ENCODE data around the gene ZDHHC5. TPM values are rescaled to one million over a fixed set of nuclear protein-coding genes. Genes with fewer than 3 reads are reported as not detected.

The ZDHHC5 gene
- total RNA-seq (2014; rRNA removed; shearing (Covaris generic); ENCODE audit: low replicate concordance) = 38.6 and 41.2 TPM in 2 replicates

GRCh38 chr11:57667736-57668433, at the start of gene ZDHHC5:
Gene ZDHHC5 (plus strand): TSS chr11:57668114. CDS start chr11:57673091, 4,977 bp downstream.
- Histone ChIP-seq H3K9ac (ENCODE audit: low read length) (peak within 1 kb of the TSS; percentile 98), H2AFZ (ENCODE audit: low read length) (peak within 1 kb of the TSS; percentile 96)

GRCh38 chr11:57618438-57618837, 49.5 kb upstream of the ZDHHC5 start:
- Histone ChIP-seq H3K9me2 (replicated peaks; ENCODE audit: insufficient read depth, low read length) (no peaks in the 10 kb centered on the region), H3K9ac (ENCODE audit: low read length) (no peak overlapping the region), H3K36me3 (ENCODE audit: insufficient read depth, low read length) (no peaks in the 10 kb centered on the region), H3K9me3 (ENCODE audit: low read length) (peaks cover 8% of the 10 kb centered on the region), H2AFZ (ENCODE audit: low read length) (no peak overlapping the region), H3K4me2 (ENCODE audit: low read depth, low read length, poor library complexity, severe bottlenecking) (no peak overlapping the region), H3K4me3 (ENCODE audit: low read length) (no peak overlapping the region), H3K27ac (ENCODE audit: low read length) (no peak overlapping the region), H4K20me1 (ENCODE audit: insufficient read depth, low read depth, low read length) (no peaks in the 10 kb centered on the region), H3K4me1 (ENCODE audit: low read length) (no peaks in the 10 kb centered on the region), H3K79me2 (ENCODE audit: low read length) (no peaks in the 10 kb centered on the region), H3K27me3 (ENCODE audit: low read length) (no peaks in the 10 kb centered on the region)
- DNase-seq = no peak

More at GRCh38 chr11:57667736-57668433, at the start of gene ZDHHC5:
- Histone ChIP-seq H3K36me3 (ENCODE audit: insufficient read depth, low read length) (peaks cover 23% of the 10 kb centered on the region; the same call in 1 of the 2 replicates), H3K9me2 (replicated peaks; ENCODE audit: insufficient read depth, low read length) (no peaks in the 10 kb centered on the region), H3K27ac (ENCODE audit: low read length) (peak within 1 kb of the TSS; percentile 89), H3K27me3 (ENCODE audit: low read length) (no peaks in the 10 kb centered on the region), H4K20me1 (ENCODE audit: insufficient read depth, low read depth, low read length) (peaks cover 23% of the 10 kb centered on the region), H3K4me2 (ENCODE audit: low read depth, low read length, poor library complexity, severe bottlenecking) (peak within 1 kb of the TSS; percentile 99), H3K4me1 (ENCODE audit: low read length) (peaks cover 20% of the 10 kb centered on the region), H3K9me3 (ENCODE audit: low read length) (no peaks in the 10 kb centered on the region), H3K79me2 (ENCODE audit: low read length) (peaks cover 49% of the 10 kb centered on the region), H3K4me3 (ENCODE audit: low read length) (peak within 1 kb of the TSS; percentile 97)
- DNase-seq = peak; percentile 99

GRCh38 chr11:57619331-57619730, 48.6 kb upstream of the ZDHHC5 start:
- Histone ChIP-seq H3K79me2 (ENCODE audit: low read length) (no peaks in the 10 kb centered on the region), H3K4me2 (ENCODE audit: low read depth, low read length, poor library complexity, severe bottlenecking) (no peak overlapping the region), H4K20me1 (ENCODE audit: insufficient read depth, low read depth, low read length) (no peaks in the 10 kb centered on the region), H3K9ac (ENCODE audit: low read length) (no peak overlapping the region), H3K4me1 (ENCODE audit: low read length) (no peaks in the 10 kb centered on the region), H3K9me2 (replicated peaks; ENCODE audit: insufficient read depth, low read length) (no peaks in the 10 kb centered on the region), H2AFZ (ENCODE audit: low read length) (no peak overlapping the region), H3K9me3 (ENCODE audit: low read length) (peaks cover 8% of the 10 kb centered on the region), H3K36me3 (ENCODE audit: insufficient read depth, low read length) (no peaks in the 10 kb centered on the region), H3K4me3 (ENCODE audit: low read length) (no peak overlapping the region), H3K27me3 (ENCODE audit: low read length) (no peaks in the 10 kb centered on the region), H3K27ac (ENCODE audit: low read length) (no peak overlapping the region)
- peak; percentile 49 for DNase-seq

GRCh38 chr11:57620467-57620866, 47.4 kb upstream of the ZDHHC5 start:
- no peak for DNase-seq
- H3K36me3 ChIP-seq (ENCODE audit: insufficient read depth, low read length) = no peaks in the 10 kb centered on the region
- no peak overlapping the region for H2AFZ ChIP-seq (ENCODE audit: low read length)
- H3K79me2 ChIP-seq (ENCODE audit: low read length) = no peaks in the 10 kb centered on the region
- no peak overlapping the region for H3K27ac ChIP-seq (ENCODE audit: low read length)
- H3K9me3 ChIP-seq (ENCODE audit: low read length) = peaks cover 8% of the 10 kb centered on the region
- no peaks in the 10 kb centered on the region for H3K9me2 ChIP-seq (replicated peaks; ENCODE audit: insufficient read depth, low read length)
- H3K9ac ChIP-seq (ENCODE audit: low read length) = no peak overlapping the region
- H3K4me2 ChIP-seq (ENCODE audit: low read depth, low read length, poor library complexity, severe bottlenecking) = no peak overlapping the region
- H3K4me3 ChIP-seq (ENCODE audit: low read length) = no peak overlapping the region
- no peaks in the 10 kb centered on the region for H3K4me1 ChIP-seq (ENCODE audit: low read length)
- no peaks in the 10 kb centered on the region for H3K27me3 ChIP-seq (ENCODE audit: low read length)
- H4K20me1 ChIP-seq (ENCODE audit: insufficient read depth, low read depth, low read length) = no peaks in the 10 kb centered on the region

GRCh38 chr11:57622263-57622662, 45.7 kb upstream of the ZDHHC5 start:
- Histone ChIP-seq H3K4me2 (ENCODE audit: low read depth, low read length, poor library complexity, severe bottlenecking) (no peak overlapping the region), H3K27ac (ENCODE audit: low read length) (no peak overlapping the region), H3K4me1 (ENCODE audit: low read length) (no peaks in the 10 kb centered on the region), H3K4me3 (ENCODE audit: low read length) (no peak overlapping the region), H3K36me3 (ENCODE audit: insufficient read depth, low read length) (no peaks in the 10 kb centered on the region), H3K79me2 (ENCODE audit: low read length) (no peaks in the 10 kb centered on the region), H2AFZ (ENCODE audit: low read length) (no peak overlapping the region), H3K9ac (ENCODE audit: low read length) (no peak overlapping the region), H4K20me1 (ENCODE audit: insufficient read depth, low read depth, low read length) (no peaks in the 10 kb centered on the region), H3K9me3 (ENCODE audit: low read length) (peaks cover 8% of the 10 kb centered on the region), H3K9me2 (replicated peaks; ENCODE audit: insufficient read depth, low read length) (no peaks in the 10 kb centered on the region), H3K27me3 (ENCODE audit: low read length) (no peaks in the 10 kb centered on the region)
- DNase-seq = no peak

GRCh38 chr11:57624864-57625263, 43.0 kb upstream of the ZDHHC5 start:
- no peak overlapping the region for H3K4me3 ChIP-seq (ENCODE audit: low read length)
- no peak overlapping the region for H2AFZ ChIP-seq (ENCODE audit: low read length)
- H4K20me1 ChIP-seq (ENCODE audit: insufficient read depth, low read depth, low read length) = no peaks in the 10 kb centered on the region
- H3K4me1 ChIP-seq (ENCODE audit: low read length) = no peaks in the 10 kb centered on the region
- H3K4me2 ChIP-seq (ENCODE audit: low read depth, low read length, poor library complexity, severe bottlenecking) = no peak overlapping the region
- DNase-seq = no peak
- H3K27me3 ChIP-seq (ENCODE audit: low read length) = no peaks in the 10 kb centered on the region
- H3K36me3 ChIP-seq (ENCODE audit: insufficient read depth, low read length) = no peaks in the 10 kb centered on the region
- peaks cover 6% of the 10 kb centered on the region for H3K9me3 ChIP-seq (ENCODE audit: low read length)
- no peak overlapping the region for H3K27ac ChIP-seq (ENCODE audit: low read length)
- H3K9ac ChIP-seq (ENCODE audit: low read length) = no peak overlapping the region
- no peaks in the 10 kb centered on the region for H3K9me2 ChIP-seq (replicated peaks; ENCODE audit: insufficient read depth, low read length)
- H3K79me2 ChIP-seq (ENCODE audit: low read length) = no peaks in the 10 kb centered on the region

- Histone ChIP-seq H3K9ac (ENCODE audit: low read length) (no peak overlapping the region), H2AFZ (ENCODE audit: low read length) (no peak overlapping the region), H3K36me3 (ENCODE audit: insufficient read depth, low read length) (no peaks in the 10 kb centered on the region), H3K9me2 (replicated peaks; ENCODE audit: insufficient read depth, low read length) (no peaks in the 10 kb centered on the region), H3K27ac (ENCODE audit: low read length) (no peak overlapping the region), H3K4me2 (ENCODE audit: low read depth, low read length, poor library complexity, severe bottlenecking) (no peak overlapping the region), H3K9me3 (ENCODE audit: low read length) (no peaks in the 10 kb centered on the region), H4K20me1 (ENCODE audit: insufficient read depth, low read depth, low read length) (no peaks in the 10 kb centered on the region), H3K27me3 (ENCODE audit: low read length) (no peaks in the 10 kb centered on the region), H3K79me2 (ENCODE audit: low read length) (no peaks in the 10 kb centered on the region), H3K4me3 (ENCODE audit: low read length) (no peak overlapping the region), H3K4me1 (ENCODE audit: low read length) (no peaks in the 10 kb centered on the region)
- DNase-seq = no peak
These were observed 41.0 kb upstream of the ZDHHC5 start for GRCh38 chr11:57626895-57627294.

- no peaks in the 10 kb centered on the region for H3K79me2 ChIP-seq (ENCODE audit: low read length)
- no peaks in the 10 kb centered on the region for H3K27me3 ChIP-seq (ENCODE audit: low read length)
- no peaks in the 10 kb centered on the region for H4K20me1 ChIP-seq (ENCODE audit: insufficient read depth, low read depth, low read length)
- no peak overlapping the region for H3K4me2 ChIP-seq (ENCODE audit: low read depth, low read length, poor library complexity, severe bottlenecking)
- no peaks in the 10 kb centered on the region for H3K36me3 ChIP-seq (ENCODE audit: insufficient read depth, low read length)
- H2AFZ ChIP-seq (ENCODE audit: low read length) = no peak overlapping the region
- H3K9me2 ChIP-seq (replicated peaks; ENCODE audit: insufficient read depth, low read length) = no peaks in the 10 kb centered on the region
- DNase-seq = no peak
- no peak overlapping the region for H3K27ac ChIP-seq (ENCODE audit: low read length)
- no peaks in the 10 kb centered on the region for H3K4me1 ChIP-seq (ENCODE audit: low read length)
- no peak overlapping the region for H3K4me3 ChIP-seq (ENCODE audit: low read length)
- H3K9me3 ChIP-seq (ENCODE audit: low read length) = no peaks in the 10 kb centered on the region
- H3K9ac ChIP-seq (ENCODE audit: low read length) = no peak overlapping the region
These were observed 37.7 kb upstream of the ZDHHC5 start for GRCh38 chr11:57630171-57630570.
